ENCODE measurements around the gene CCNQ. TPM values are rescaled to one million over a fixed set of nuclear protein-coding genes. Genes with fewer than 3 reads are reported as not detected.

Gene CCNQ
- total RNA-seq, 2 experiments from 2014 or later = 22.5 to 23.8 TPM

DNA sequence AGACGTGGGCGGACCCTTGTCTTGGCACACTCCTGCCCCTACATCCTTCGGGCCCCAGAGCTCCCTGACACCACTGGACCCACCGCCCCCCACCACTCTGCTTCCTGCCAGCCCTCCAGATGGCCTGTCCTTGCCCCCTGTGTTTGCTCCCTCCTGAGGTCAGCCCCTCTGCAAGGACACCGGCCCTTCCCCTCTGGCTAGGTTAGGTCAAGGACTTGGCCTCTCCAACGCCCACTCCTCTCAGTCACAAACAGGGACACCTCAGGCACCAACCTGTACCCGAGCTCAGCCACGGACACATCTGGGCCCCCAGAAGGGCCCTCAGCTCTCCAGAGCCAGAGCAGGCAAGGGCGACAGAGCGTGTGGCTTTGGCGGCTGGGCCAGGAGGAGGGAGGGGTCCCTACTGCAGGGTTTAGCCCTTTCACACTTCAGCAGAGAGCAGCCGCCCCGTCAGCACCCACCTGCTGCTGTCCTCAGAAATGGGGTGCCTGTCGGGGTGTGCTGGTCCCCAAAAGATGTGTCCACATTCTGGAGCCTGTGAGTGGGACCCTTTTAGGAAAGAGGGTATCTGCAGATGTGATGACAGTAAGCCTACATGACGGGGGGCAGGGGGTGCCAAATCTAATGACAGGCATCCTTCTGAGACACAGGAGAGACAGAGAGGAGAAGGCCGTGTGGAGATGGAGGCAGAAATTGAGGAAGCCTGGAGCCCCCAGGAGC, 24.5 kb upstream of the CCNQ start:
- Mint-ChIP-seq H3K27ac (no peak overlapping the region), H3K9me3 (no peaks in the 10 kb centered on the region), H3K27me3 (no peaks in the 10 kb centered on the region), H3K4me3 (no peak overlapping the region), H3K36me3 (ENCODE audit: low read depth) (no peaks in the 10 kb centered on the region), H3K4me1 (no peaks in the 10 kb centered on the region)
- DNase-seq = no peak
- CTCF ChIA-PET = interaction anchor here (0.6 to 1.0 kb wide), 2 partner anchors 284 to 327 kb away, joined by 3 read pairs; no protein-coding TSS in a partner anchor
- POLR2A ChIA-PET = no interaction called here

DNA sequence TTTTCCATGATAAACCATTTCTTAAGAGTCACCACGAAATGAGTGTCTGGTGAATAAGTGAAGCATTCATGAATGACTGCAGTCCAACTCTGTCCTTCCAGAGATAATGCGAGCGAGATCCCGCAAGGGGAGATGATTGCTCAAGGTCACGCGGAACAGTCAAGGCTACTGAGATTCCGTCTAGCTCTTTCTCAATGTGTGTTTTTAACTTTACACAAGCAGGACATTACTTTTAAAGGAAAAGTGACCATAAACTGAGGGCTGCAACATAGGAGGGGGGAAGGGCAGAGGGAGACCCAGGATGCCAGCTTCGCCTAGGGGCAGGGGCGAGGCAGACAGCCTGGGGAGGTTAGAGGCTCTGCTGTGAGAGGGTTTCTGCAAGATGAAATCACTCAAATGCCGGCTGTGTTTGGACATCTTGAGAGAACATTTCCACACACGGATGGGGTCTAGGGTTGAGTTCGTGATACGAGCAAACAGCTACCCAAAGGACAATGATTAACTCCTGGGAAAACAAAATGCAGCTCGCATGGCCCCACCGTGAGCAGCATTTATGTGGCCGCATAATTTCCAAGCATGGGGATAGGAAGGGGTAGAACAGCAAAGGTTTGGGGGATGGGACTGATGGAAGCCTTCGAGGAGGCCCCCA, 23.8 kb upstream of the CCNQ start:
- Mint-ChIP-seq H3K36me3 (ENCODE audit: low read depth) (no peaks in the 10 kb centered on the region), H3K4me1 (no peaks in the 10 kb centered on the region), H3K4me3 (no peak overlapping the region), H3K9me3 (no peaks in the 10 kb centered on the region), H3K27ac (no peak overlapping the region), H3K27me3 (peaks cover 3% of the 10 kb centered on the region)
- POLR2A ChIA-PET = no interaction called here
- DNase-seq = no peak
- CTCF ChIA-PET = interaction anchor here (0.6 kb wide), 1 partner anchor 326 kb away, joined by 3 read pairs; no protein-coding TSS in a partner anchor

DNA sequence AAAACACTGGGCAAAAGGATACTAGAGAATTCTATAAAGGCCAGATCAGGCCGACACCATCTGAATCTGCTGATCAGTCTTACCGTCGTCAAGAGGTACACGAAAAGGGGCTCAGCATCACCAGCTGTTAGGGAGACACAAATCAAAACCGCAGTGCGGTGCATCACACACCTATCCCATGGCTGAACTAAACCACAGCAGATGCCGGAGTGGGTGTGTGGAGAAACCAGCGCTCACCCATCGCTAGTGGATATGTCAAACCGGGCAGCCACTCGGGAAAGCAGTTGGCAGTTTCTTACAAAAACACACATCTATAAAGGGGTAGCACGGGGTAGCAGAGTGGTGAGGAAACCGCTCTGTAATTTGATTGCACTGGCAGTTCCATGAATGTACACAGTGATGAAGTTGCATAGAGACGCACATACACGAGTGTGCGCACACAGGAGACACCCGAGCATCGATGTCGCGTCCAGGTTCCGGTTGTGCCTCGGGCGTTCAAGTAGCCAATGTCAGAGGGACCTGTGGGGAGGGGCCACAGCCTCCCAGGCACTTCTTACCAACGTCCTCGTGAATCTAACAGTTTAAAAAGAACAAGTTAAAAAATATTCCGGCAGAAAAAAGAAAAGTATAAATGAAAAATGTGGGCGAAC, 23.1 kb upstream of the CCNQ start:
- Mint-ChIP-seq H3K27ac (no peak overlapping the region), H3K36me3 (ENCODE audit: low read depth) (no peaks in the 10 kb centered on the region), H3K4me3 (no peak overlapping the region), H3K9me3 (no peaks in the 10 kb centered on the region), H3K4me1 (no peaks in the 10 kb centered on the region), H3K27me3 (peaks cover 8% of the 10 kb centered on the region)
- no peak for DNase-seq
- ChIA-PET CTCF (no interaction called here), POLR2A (no interaction called here)

DNA sequence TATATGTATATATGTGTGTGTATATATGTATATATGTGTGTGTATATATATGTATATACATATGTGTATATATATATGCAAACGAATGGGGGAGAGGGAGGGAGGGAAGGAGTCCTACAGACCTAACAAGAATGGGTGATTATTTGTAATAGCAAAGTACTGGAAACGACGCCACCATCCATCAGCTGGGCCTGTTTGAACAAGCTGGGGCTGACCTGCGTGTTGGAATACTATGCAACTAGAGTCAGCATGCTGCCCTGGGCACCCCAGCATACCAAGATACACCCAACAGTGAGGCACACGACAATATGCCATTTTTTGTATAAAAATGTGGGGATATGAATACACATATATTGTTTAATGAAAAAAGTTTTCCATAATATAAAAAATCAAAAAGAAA, 21.6 kb upstream of the CCNQ start:
- CTCF ChIA-PET = no interaction called here
- Mint-ChIP-seq H3K4me1 (no peaks in the 10 kb centered on the region), H3K36me3 (ENCODE audit: low read depth) (no peaks in the 10 kb centered on the region), H3K4me3 (no peak overlapping the region), H3K9me3 (no peaks in the 10 kb centered on the region), H3K27ac (no peak overlapping the region), H3K27me3 (peaks cover 12% of the 10 kb centered on the region)
- POLR2A ChIA-PET = no interaction called here
- no peak for DNase-seq

DNA sequence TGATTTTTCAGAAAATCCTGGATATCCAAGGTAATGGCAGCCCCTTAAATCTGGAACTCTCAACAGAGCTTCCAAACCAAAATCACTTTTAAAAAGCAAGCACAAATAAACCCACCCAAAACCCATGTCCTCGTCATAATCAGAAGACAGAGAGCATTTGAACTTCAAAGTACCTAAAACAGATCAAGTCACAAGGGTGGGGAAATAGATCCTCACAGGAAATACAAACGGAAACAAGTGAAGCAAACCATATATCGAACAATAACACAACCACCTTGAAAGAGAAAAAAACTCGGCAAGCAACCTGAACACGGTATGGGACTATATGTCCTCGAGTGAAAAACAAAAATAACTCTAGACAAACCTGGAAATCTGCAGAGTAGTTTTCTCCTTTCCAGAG, 15.9 kb upstream of the CCNQ start:
- peak overlapping the region; percentile 46 for H3K27ac Mint-ChIP-seq
- ChIA-PET POLR2A (no interaction called here), CTCF (no interaction called here)
- no peaks in the 10 kb centered on the region for H3K9me3 Mint-ChIP-seq
- no peaks in the 10 kb centered on the region for H3K36me3 Mint-ChIP-seq (ENCODE audit: low read depth)
- peaks cover 15% of the 10 kb centered on the region for H3K27me3 Mint-ChIP-seq
- DNase-seq = no peak
- no peak overlapping the region for H3K4me3 Mint-ChIP-seq
- peaks cover 8% of the 10 kb centered on the region for H3K4me1 Mint-ChIP-seq

DNA sequence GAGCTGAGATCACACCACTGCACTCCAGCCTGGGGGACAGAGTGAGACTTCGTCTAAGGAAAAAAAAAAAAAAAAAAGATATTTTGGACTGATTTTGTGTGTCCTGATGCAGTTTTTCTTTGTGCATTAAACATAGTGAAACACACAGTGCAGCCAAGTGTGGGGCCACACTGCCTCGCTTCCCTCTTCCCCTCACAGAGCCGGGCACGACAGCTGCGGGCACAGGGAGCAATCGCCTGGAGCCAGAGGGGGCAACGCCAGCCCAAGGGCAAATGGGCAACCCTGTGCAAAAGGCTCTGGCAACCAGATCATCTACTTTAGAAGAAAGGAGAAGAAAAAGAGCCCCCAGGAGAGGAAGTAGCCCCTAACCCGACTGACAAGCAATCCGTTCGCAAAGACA, 13.5 kb upstream of the CCNQ start:
- no peaks in the 10 kb centered on the region for H3K9me3 Mint-ChIP-seq
- ChIA-PET CTCF (interaction anchor here (0.6 to 1.3 kb wide), 2 partner anchors 10 to 334 kb away, joined by 3 read pairs; no protein-coding TSS in a partner anchor), POLR2A (no interaction called here)
- no peak overlapping the region for H3K4me3 Mint-ChIP-seq
- no peaks in the 10 kb centered on the region for H3K36me3 Mint-ChIP-seq (ENCODE audit: low read depth)
- peaks cover 12% of the 10 kb centered on the region for H3K27me3 Mint-ChIP-seq
- no peak overlapping the region for H3K27ac Mint-ChIP-seq
- DNase-seq = no peak
- H3K4me1 Mint-ChIP-seq = peaks cover 11% of the 10 kb centered on the region

DNA sequence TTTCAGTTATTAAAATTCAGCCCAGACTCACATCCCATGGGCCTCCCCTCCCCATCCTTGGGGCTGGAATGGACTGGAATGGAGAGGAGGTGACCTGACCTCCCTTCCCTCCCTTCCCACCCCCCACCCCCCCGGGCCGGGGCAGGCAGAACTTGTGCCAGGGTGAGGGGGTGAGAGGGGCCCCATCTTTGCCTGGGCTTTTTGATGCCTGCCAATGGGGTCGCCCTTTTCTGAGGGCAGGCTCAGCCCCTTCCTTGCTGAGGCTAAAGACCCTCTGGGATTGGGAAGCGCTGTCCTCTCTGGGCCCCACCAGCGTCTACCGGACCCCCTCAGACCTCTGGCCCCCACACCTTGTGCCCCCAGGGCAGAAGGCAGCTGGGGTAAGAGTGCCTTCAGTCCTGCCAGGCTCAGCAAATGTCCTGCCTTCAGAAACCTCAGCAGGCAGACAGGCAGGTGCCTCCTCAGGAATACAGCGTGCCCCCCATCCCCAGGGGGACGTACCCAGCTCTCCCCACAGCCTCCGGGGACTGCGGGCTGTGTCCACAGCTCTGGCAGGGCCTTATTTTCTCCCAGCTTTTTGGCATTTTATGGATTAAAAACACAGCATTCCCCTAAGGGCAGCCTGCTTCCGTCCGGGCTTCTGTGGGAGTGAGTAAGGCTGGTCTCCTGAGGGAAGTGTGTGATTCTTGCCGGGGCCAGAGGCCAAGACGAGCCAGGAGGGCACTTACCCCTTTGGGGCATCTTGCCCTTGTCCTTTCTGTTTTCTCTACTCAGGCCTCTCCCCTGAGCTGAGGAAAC, 12.6 kb upstream of the CCNQ start:
- ChIA-PET CTCF (interaction anchor here (1.3 to 1.9 kb wide), 2 partner anchors 9 to 56 kb away, joined by 3 to 4 read pairs; no protein-coding TSS in a partner anchor), POLR2A (no interaction called here)
- Mint-ChIP-seq H3K36me3 (ENCODE audit: low read depth) (no peaks in the 10 kb centered on the region), H3K4me1 (peaks cover 11% of the 10 kb centered on the region), H3K9me3 (no peaks in the 10 kb centered on the region), H3K27ac (no peak overlapping the region), H3K4me3 (no peak overlapping the region), H3K27me3 (peaks cover 13% of the 10 kb centered on the region)
- no peak for DNase-seq

DNA sequence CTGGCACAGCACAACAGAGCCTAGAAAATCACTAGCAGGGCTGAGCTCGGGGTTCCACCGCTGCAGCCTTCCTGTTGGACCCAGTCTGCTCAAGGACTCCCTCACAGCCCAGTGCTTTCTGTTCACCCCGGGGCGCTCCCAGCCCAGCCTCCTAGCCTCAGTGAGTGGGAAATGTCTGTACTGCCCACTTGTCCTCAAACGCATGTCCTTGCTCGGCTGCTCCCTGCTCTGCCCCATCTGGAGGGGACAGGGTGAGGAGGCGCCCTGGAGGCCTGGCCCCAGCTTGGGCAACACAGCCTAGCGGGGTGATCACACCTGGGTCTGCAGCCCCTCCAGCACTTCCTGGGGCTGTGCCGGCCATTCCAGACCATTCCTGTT, 11.9 kb upstream of the CCNQ start:
- H3K36me3 Mint-ChIP-seq (ENCODE audit: low read depth) = no peaks in the 10 kb centered on the region
- H3K27me3 Mint-ChIP-seq = peaks cover 8% of the 10 kb centered on the region
- ChIA-PET CTCF (interaction anchor here (1.3 to 1.9 kb wide), 2 partner anchors 8 to 56 kb away, joined by 3 to 4 read pairs; no protein-coding TSS in a partner anchor), POLR2A (no interaction called here)
- DNase-seq = no peak
- H3K4me1 Mint-ChIP-seq = peaks cover 11% of the 10 kb centered on the region
- H3K27ac Mint-ChIP-seq = peak overlapping the region; percentile 62
- no peaks in the 10 kb centered on the region for H3K9me3 Mint-ChIP-seq
- no peak overlapping the region for H3K4me3 Mint-ChIP-seq

DNA sequence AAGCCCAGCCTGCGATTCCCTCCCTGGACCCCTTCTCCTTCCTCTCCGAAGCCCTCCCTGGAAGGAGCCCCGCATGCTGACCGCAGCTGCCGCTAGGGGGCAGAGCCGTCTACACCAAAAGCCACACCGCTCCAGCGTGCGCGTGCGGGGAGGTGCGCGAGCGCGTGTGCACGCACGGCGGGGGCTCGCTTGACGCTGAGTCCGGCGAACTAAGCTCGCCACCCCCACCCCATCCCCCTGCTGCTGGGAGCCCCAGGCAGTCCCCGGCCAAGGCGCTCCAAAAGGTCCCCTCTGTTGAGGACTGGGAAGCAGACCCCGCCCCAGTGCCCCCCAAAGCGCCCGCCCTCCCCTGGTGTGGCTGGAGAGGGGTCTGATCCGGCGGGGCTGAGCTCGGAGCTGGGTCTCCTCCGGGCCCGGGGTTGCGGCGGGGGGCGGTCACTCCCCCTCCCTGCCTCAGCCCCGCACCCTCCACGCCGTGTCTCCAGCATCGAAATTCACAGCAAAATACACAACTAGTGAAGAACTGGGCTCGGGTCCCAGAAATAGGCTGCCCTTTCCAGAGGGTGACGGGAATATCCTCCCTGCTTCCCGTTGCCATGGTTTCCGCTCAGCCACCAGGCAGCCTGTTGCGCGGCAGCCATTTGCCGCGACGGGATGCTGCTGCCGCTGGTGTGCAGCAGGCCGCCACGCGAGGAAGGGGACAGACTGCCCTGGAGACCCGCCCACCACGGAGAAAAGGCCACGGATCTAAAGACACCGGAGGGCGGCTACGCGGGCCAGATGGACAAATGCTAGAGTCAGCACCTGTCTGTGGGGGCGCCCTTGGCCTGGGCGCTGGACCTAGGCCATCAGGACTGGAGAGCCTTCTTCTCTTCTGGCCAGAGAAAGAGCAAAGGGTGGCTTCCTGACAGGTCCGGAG, 11.2 kb upstream of the CCNQ start:
- ChIA-PET POLR2A (no interaction called here), CTCF (interaction anchor here (1.0 to 1.9 kb wide), 9 partner anchors 10 to 652 kb away, joined by 3 to 9 read pairs (median 4); partner anchors contain the start of genes CCNQ and DUSP9)
- DNase-seq = peak; percentile 74
- H3K4me3 Mint-ChIP-seq = peak overlapping the region; percentile 69
- H3K9me3 Mint-ChIP-seq = no peaks in the 10 kb centered on the region
- H3K4me1 Mint-ChIP-seq = peaks cover 10% of the 10 kb centered on the region
- peak overlapping the region; percentile 62 for H3K27ac Mint-ChIP-seq
- peaks cover 8% of the 10 kb centered on the region for H3K27me3 Mint-ChIP-seq
- no peaks in the 10 kb centered on the region for H3K36me3 Mint-ChIP-seq (ENCODE audit: low read depth)

DNA sequence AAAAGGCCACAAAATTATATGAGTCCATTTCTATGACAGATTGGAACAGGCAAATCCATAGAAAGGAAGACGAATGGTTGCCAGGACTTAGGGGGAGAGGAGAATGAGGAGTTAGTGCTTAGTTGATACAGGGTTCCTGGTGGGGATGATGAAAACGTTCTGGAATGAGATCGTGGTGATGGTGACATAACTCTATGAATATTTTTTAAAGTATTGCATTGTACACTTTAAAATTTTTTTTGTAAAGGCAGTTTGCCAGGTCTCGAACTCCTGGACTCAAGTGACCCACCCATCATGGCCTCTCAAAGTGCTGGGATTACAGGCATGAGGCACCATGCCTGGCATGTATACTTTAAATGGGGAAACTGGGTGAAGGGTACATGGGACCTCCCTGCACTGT, 9.9 kb upstream of the CCNQ start:
- Mint-ChIP-seq H3K27ac (no peak overlapping the region), H3K4me1 (peaks cover 11% of the 10 kb centered on the region), H3K9me3 (no peaks in the 10 kb centered on the region), H3K27me3 (peaks cover 8% of the 10 kb centered on the region), H3K36me3 (ENCODE audit: low read depth) (no peaks in the 10 kb centered on the region), H3K4me3 (no peak overlapping the region)
- no peak for DNase-seq
- CTCF ChIA-PET = interaction anchor here (0.6 to 1.9 kb wide), 9 partner anchors 8 to 651 kb away, joined by 3 to 9 read pairs (median 4); partner anchors contain the start of genes BCAP31 and DUSP9
- POLR2A ChIA-PET = no interaction called here

DNA sequence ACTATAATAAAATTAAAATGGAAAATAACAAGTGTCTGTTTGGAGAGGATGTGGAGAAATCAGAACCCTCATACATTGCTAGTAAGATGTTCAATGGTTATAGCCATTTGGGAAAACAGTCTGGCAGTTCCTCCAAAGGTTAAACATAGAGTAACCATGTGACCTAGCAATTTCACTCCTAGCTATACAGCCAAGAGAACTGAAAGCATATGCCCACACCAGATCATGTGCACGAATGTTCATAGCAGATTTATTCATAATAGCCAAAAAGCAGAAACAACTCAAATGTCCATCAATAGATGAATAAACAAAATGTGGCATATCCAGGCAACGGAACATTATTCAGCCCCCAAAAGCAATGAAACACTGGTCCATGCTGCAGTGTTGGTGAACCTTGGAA, 9.4 kb upstream of the CCNQ start:
- Mint-ChIP-seq H3K4me3 (no peak overlapping the region), H3K27me3 (peaks cover 7% of the 10 kb centered on the region), H3K27ac (no peak overlapping the region), H3K4me1 (peaks cover 15% of the 10 kb centered on the region), H3K36me3 (ENCODE audit: low read depth) (no peaks in the 10 kb centered on the region), H3K9me3 (no peaks in the 10 kb centered on the region)
- CTCF ChIA-PET = interaction anchor here (1.3 kb wide), 1 partner anchor 10 kb away, joined by 4 read pairs; no protein-coding TSS in a partner anchor
- POLR2A ChIA-PET = no interaction called here
- no peak for DNase-seq

DNA sequence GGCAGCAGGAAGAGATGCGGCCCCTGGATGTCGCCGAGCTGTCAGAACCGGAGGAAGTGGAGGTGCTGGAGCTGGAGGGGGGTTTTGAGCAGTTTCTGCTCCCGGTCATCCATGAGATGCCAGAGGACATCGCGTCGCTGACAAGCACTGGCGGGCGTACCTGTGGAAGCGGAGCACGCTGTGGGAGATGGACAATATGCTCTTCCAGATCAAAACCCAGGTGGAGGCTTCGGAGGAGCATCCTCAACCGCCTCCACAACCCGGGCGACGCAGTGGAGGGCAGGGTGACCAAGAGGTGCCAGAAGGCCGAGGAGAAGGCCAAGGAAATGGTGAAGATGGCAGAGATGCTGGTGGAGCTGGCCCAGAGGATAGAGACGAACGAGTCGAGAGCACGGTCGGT, 7.6 kb upstream of the CCNQ start:
- Mint-ChIP-seq H3K36me3 (ENCODE audit: low read depth) (no peaks in the 10 kb centered on the region), H3K27me3 (peaks cover 5% of the 10 kb centered on the region), H3K4me3 (no peak overlapping the region), H3K4me1 (peaks cover 23% of the 10 kb centered on the region), H3K27ac (no peak overlapping the region), H3K9me3 (no peaks in the 10 kb centered on the region)
- ChIA-PET POLR2A (no interaction called here), CTCF (interaction anchor here (0.6 kb wide), 1 partner anchor 850 kb away, joined by 3 read pairs; no protein-coding TSS in a partner anchor)
- DNase-seq = no peak
